ENCODE results near the gene SELP. TPM values are rescaled to one million over a fixed set of nuclear protein-coding genes. Genes with fewer than 3 reads are reported as not detected.
A peak's percentile ranks its signal among the peaks of the same experiment; 100 is the strongest.

SELP gene
- total RNA-seq, 1 donor from 2014 or later = 0.65 TPM

DNA sequence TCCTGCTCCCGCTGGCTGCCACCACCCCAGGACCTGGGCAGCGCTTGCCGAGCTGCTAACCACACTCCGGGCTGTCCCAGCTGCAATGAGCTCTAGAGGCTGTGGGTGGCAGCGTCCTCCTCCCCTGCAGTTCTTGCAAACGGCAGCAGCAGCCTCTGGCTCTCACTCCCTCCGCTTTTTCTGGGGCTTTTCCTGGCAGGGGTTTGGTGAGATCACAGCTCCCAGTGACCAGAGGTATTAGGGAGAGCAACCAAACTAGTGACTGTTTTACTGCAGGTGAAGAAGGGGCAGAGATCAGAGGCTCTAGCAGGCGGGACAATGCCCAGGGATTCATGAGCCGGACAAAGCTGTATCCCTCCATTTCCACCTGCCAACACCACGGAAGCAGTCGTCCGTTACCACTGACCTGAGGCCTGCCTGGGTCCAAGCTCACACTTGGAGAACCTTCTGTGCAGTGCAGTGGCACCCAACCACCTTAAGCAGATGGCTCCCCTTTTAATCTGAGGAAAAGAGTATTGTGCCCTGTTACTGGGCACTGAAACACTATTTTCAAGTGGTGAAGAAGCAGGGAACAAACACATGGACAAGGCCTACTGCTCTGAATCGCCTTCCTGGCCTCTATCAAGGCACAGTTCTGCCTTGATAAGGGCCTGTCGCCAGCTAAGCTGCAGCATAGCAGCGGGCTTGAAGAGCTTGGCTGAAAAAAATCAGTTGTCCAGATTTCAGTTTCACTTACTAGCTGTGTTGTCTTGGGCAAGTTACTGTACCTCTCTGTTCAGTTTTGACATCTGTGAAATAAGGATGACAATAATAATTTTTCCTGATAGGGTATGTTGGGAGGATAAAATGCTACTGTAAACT is 43.3 kb downstream of the SELP start, which contains the start of gene F5:
F5 (minus strand) TSS at position 87 of the 861 bp plus-strand sequence. CDS start 95 bp downstream, outside the sequence.
- Mint-ChIP-seq H3K27ac (no peak within 1 kb of the TSS), H3K4me3 (peak within 1 kb of the TSS; percentile 73), H3K36me3 (no peaks in the 10 kb centered on the region), H3K9me3 (no peaks in the 10 kb centered on the region), H3K27me3 (ENCODE audit: low read depth) (peaks cover 5% of the 10 kb centered on the region), H3K4me1 (peaks cover 13% of the 10 kb centered on the region)
- TF ChIP-seq, protein P1, sequence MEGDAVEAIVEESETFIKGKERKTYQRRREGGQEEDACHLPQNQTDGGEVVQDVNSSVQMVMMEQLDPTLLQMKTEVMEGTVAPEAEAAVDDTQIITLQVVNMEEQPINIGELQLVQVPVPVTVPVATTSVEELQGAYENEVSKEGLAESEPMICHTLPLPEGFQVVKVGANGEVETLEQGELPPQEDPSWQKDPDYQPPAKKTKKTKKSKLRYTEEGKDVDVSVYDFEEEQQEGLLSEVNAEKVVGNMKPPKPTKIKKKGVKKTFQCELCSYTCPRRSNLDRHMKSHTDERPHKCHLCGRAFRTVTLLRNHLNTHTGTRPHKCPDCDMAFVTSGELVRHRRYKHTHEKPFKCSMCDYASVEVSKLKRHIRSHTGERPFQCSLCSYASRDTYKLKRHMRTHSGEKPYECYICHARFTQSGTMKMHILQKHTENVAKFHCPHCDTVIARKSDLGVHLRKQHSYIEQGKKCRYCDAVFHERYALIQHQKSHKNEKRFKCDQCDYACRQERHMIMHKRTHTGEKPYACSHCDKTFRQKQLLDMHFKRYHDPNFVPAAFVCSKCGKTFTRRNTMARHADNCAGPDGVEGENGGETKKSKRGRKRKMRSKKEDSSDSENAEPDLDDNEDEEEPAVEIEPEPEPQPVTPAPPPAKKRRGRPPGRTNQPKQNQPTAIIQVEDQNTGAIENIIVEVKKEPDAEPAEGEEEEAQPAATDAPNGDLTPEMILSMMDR (IDR thresholded peaks at IDR 0.05; ENCODE audit: unreplicated experiment) = peak; percentile 28
- peak; percentile 40 to 70 for DNase-seq (ENCODE audit: low spot score in 2 of 2, unreplicated experiment in 2 of 2)

DNA sequence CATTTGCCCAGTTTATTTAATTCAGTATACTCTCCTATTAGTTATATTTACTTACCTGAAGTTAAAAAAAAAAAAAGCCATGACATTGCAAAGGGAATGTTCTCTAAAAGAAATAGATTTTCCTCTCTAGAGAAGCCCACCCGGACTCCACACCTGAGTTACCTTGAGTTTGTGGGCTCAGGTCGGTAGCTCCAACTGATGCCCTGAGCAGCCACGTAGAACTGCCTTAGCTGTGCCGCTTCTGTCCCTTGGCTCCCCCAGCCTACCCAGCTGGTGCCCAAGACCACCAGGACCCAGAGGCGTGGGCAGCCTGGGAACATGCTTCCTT is 43.9 kb downstream of the SELP start:
- H3K27me3 Mint-ChIP-seq (ENCODE audit: low read depth) = peaks cover 4% of the 10 kb centered on the region
- H3K4me3 Mint-ChIP-seq = peak overlapping the region; percentile 73
- peaks cover 13% of the 10 kb centered on the region for H3K4me1 Mint-ChIP-seq
- no peaks in the 10 kb centered on the region for H3K36me3 Mint-ChIP-seq
- H3K9me3 Mint-ChIP-seq = no peaks in the 10 kb centered on the region
- TF ChIP-seq, protein P1 (IDR thresholded peaks at IDR 0.05; ENCODE audit: unreplicated experiment) = no peak
- no peak for DNase-seq (ENCODE audit: low spot score in 2 of 2, unreplicated experiment in 2 of 2)
- no peak overlapping the region for H3K27ac Mint-ChIP-seq

DNA sequence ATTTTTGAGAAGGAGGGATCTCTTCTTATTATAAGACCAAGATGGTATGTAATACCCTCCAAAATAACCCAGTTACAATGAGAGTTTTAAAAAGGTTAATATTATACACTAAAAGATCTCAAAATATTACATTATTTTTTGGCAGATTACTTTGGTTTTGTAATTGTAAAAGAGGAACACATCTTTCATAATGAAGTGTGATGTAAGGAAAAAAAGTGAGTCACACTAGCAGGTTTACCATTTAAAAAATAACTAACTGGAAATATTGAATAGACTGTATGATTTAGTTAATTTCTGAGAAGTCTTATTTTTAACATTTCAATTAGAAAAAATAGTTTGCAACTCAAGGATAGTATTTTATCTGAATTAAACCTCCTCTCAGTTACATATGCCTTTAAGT is 44.7 kb downstream of the SELP start:
- H3K9me3 Mint-ChIP-seq = no peaks in the 10 kb centered on the region
- peak overlapping the region; percentile 73 for H3K4me3 Mint-ChIP-seq
- TF ChIP-seq, protein P1 (IDR thresholded peaks at IDR 0.05; ENCODE audit: unreplicated experiment) = no peak
- H3K36me3 Mint-ChIP-seq = no peaks in the 10 kb centered on the region
- H3K4me1 Mint-ChIP-seq = peaks cover 13% of the 10 kb centered on the region
- peaks cover 4% of the 10 kb centered on the region for H3K27me3 Mint-ChIP-seq (ENCODE audit: low read depth)
- H3K27ac Mint-ChIP-seq = no peak overlapping the region
- no peak for DNase-seq (ENCODE audit: low spot score in 2 of 2, unreplicated experiment in 2 of 2)

DNA sequence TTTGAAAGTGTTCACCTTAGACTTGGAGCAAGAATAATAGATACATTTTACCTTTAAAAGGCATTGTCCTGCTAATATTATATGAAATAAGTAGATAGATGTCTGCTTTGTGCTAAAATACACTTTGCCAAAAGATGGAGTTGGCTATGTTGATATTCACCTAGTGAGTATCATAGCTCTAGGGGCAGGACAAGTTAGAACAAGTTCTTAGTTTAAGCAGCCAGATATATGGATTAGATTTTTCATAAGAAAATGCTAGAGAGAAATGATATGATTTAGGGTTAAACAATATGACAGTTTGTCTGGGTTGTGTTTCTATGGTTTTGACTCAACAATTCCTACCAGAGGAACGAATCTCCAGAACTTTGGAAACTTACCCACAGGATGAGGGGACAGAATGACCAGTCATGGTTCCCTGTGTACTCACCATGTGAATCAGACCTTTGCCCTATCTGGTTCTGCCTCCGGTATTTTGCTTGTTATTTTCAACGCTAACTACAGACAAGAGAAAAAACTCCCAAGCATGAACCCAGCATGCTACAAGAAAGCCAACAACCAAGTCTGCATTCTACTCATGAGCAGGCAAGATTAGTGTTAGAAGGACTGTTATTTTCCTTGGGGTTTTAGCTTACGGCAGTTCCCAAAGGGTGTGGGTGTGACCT is 45.3 kb downstream of the SELP start:
- TF ChIP-seq, protein P1 (IDR thresholded peaks at IDR 0.05; ENCODE audit: unreplicated experiment) = no peak
- DNase-seq (ENCODE audit: low spot score in 2 of 2, unreplicated experiment in 2 of 2) = no peak
- peak overlapping the region; percentile 39 for H3K4me3 Mint-ChIP-seq
- H3K36me3 Mint-ChIP-seq = no peaks in the 10 kb centered on the region
- H3K27ac Mint-ChIP-seq = peak overlapping the region; percentile 41
- peaks cover 13% of the 10 kb centered on the region for H3K4me1 Mint-ChIP-seq
- H3K9me3 Mint-ChIP-seq = no peaks in the 10 kb centered on the region
- H3K27me3 Mint-ChIP-seq (ENCODE audit: low read depth) = peaks cover 4% of the 10 kb centered on the region

DNA sequence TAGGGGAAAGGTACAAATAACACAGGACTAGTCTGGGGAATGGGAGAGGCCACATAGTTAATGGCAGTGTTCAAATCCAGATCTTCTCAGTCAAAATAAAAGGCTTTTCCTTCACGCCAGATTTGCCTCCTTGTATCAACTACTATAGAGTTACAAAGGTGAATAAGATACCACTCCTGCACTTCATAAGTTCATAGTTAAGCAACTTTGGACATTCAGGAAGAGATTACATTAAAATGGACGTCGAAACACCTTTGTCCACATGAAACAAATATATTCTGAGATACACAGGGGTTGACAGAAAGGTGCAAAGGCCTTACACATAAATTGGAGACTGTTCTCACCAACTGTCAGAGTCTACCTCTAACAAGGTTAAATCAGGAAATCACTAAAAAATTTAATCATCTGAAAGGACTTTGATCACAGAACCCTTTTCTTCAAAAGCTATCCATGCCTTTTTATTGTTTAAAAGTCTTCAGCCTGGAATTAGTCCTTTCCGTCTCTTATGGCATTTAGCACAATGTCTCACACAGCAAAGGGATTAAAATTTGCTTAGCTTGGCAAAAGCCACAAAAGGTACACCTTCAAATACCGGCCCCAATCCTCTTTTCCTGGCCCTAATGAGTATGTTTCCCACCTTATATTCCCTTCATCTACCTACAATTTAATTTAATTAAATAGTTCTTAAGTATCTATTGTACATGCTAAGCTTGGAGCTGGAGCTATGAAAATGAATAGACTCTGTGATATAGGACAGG is 51.8 kb downstream of the SELP start:
- H3K27ac Mint-ChIP-seq = no peak overlapping the region
- no peaks in the 10 kb centered on the region for H3K36me3 Mint-ChIP-seq
- H3K27me3 Mint-ChIP-seq (ENCODE audit: low read depth) = no peaks in the 10 kb centered on the region
- DNase-seq (ENCODE audit: low spot score in 2 of 2, unreplicated experiment in 2 of 2) = no peak
- no peaks in the 10 kb centered on the region for H3K4me1 Mint-ChIP-seq
- H3K4me3 Mint-ChIP-seq = no peak overlapping the region
- peaks cover 8% of the 10 kb centered on the region for H3K9me3 Mint-ChIP-seq
- TF ChIP-seq, protein P1 (IDR thresholded peaks at IDR 0.05; ENCODE audit: unreplicated experiment) = no peak

Data from mesothelial cell of epicardium (in vitro differentiated cells).